A549 (cell line): ENCODE results near the gene COL4A5. TPM values are rescaled to one million over a fixed set of nuclear protein-coding genes. Genes with fewer than 3 reads are reported as not detected.

Experiments
- ATAC-seq, 2 experiments: fragments of 200-7000 bp in 1 of 2; fragments of >200 bp in 1 of 2; cut with Nextera tagmentation in 1 of 2; cut with Tn5 transposase in 1 of 2; 3 replicates each; pipeline versions ENCODE4 v1.8.0 to v1.9.1; 2018 to 2020; ENCODE audit warnings: mild to moderate bottlenecking in 1 of 2, moderate library complexity in 1 of 2
- CTCF ChIA-PET: fragments of 300-600 bp; sonication (Branson Sonifier 250); formaldehyde crosslinking; extraction: SDS; loops from one replicate; lab custom pipeline; 2021; ENCODE audit warnings: antibody characterized with exemption, inconsistent platforms; lab: Yijun Ruan, JAX
- POLR2A ChIA-PET: fragments of 350-600 bp; formaldehyde crosslinking; extraction: SDS; loops from one replicate; lab custom pipeline; 2021; ENCODE audit warnings: antibody characterized with exemption, inconsistent platforms; lab: Yijun Ruan, JAX
- DNase-seq, 2 experiments: peaks; one replicate each; pipeline versions ENCODE4 v3.0.0 to v3.0.0-alpha.2; 2011 to 2016; ENCODE audit warnings: low read depth in 1 of 2, low spot score in 1 of 2
- FAIRE-seq: peaks from 2 replicates; lab custom pipeline; 2011; peaks lifted over from hg19 to GRCh38; lab: Jason Lieb, UNC
- H3K27ac ChIP-seq, 2 experiments: fragments of >200 bp; sonication (Bioruptor Twin); formaldehyde crosslinking; 3 replicates each; pipeline ENCODE4 v1.5.1; 2016 to 2017
- H3K4me1 ChIP-seq: fragments of >200 bp; sonication (Bioruptor Twin); formaldehyde crosslinking; 3 replicates; pipeline ENCODE4 v1.6.1; 2016
- H3K4me2 ChIP-seq: fragments of >200 bp; sonication (Bioruptor Twin); formaldehyde crosslinking; 3 replicates; pipeline ENCODE4 v1.6.1; 2016
- H3K4me3 ChIP-seq: fragments of >200 bp; sonication (Bioruptor Twin); formaldehyde crosslinking; 3 replicates; pipeline ENCODE4 v1.5.1; 2016
- H3K9me3 ChIP-seq: fragments of >200 bp; sonication (Bioruptor Twin); formaldehyde crosslinking; 3 replicates; pipeline ENCODE4 v1.6.1; 2016
- ATOH8 ChIP-seq: fragments of 250-450 bp; sonication (Bioruptor Pico); IDR thresholded peaks from 2 replicates; pipeline ENCODE4 v1.5.0; 2020; ENCODE audit warnings: low read depth, mild to moderate bottlenecking, moderate library complexity
- CBX2 ChIP-seq: fragments of 200-600 bp; sonication (generic); IDR thresholded peaks from 2 replicates; pipeline ENCODE4 v1.6.1; 2016; ENCODE audit warnings: low read depth, mild to moderate bottlenecking, borderline replicate concordance
- CBX8 ChIP-seq: fragments of 200-600 bp; sonication (generic); IDR thresholded peaks from 2 replicates; pipeline ENCODE4 v1.6.1; 2016
- CEBPB ChIP-seq, 2 experiments: fragments of >200 bp in 1 of 2; sonication (Bioruptor Twin) in 1 of 2; formaldehyde crosslinking in 1 of 2; IDR thresholded peaks; 2 replicates each; pipeline ENCODE4 v1.6.1; 2012 to 2016
- EP300 ChIP-seq, 2 experiments: fragments of >200 bp; sonication (Bioruptor Twin); formaldehyde crosslinking; IDR thresholded peaks; 2 replicates in 1 of 2; 3 replicates in 1 of 2; pipeline ENCODE4 v1.6.1; 2016 to 2017
- FOSB ChIP-seq: fragments of 250-450 bp; sonication (Bioruptor Pico); IDR thresholded peaks from 2 replicates; pipeline ENCODE4 v1.5.0; 2020; ENCODE audit warnings: mild to moderate bottlenecking, moderate library complexity
- FOSL2 ChIP-seq, 2 experiments: fragments of 450-650 bp in 1 of 2; fragments of >200 bp in 1 of 2; sonication (Bioruptor Twin) in 1 of 2; formaldehyde crosslinking; IDR thresholded peaks; 2 replicates each; pipeline versions ENCODE4 v1.5.0 to v1.6.1; 2016 to 2020; ENCODE audit warnings: mild to moderate bottlenecking in 1 of 2, moderate library complexity in 1 of 2
- GATA3 ChIP-seq: IDR thresholded peaks from 2 replicates; pipeline ENCODE4 v1.6.1; 2012; ENCODE audit warnings: borderline replicate concordance
- HEYL ChIP-seq: fragments of 250-450 bp; sonication (Bioruptor Pico); IDR thresholded peaks from 2 replicates; pipeline ENCODE4 v1.8.0; 2021; ENCODE audit warnings: mild to moderate bottlenecking, moderate library complexity
- JUNB ChIP-seq: fragments of >200 bp; sonication (Bioruptor Twin); formaldehyde crosslinking; IDR thresholded peaks from 2 replicates; pipeline ENCODE4 v1.6.1; 2016
- KDM1A ChIP-seq: fragments of 200-600 bp; sonication (generic); IDR thresholded peaks from 2 replicates; pipeline ENCODE4 v1.6.1; 2016; ENCODE audit warnings: low read depth, mild to moderate bottlenecking
- MAZ ChIP-seq: fragments of 150-350 bp; IDR thresholded peaks from 2 replicates; pipeline ENCODE4 v1.6.1; 2014; ENCODE audit warnings: antibody characterized with exemption, low read depth, low read length, borderline replicate concordance
- NFE2L2 ChIP-seq: fragments of 150-350 bp; conservative IDR thresholded peaks from 2 replicates; pipeline ENCODE4 v1.6.1; 2014; ENCODE audit warnings: low read length
- NPAS2 ChIP-seq: fragments of 250-450 bp; sonication (Bioruptor Pico); IDR thresholded peaks from 2 replicates; pipeline ENCODE4 v1.8.0; 2022; ENCODE audit warnings: mild to moderate bottlenecking, moderate library complexity, borderline replicate concordance
- PHF8 ChIP-seq: fragments of 200-600 bp; sonication (generic); IDR thresholded peaks from 2 replicates; pipeline ENCODE4 v1.6.1; 2016; ENCODE audit warnings: low read depth, mild to moderate bottlenecking, antibody characterized with exemption, moderate library complexity, borderline replicate concordance
- POLR2A ChIP-seq: IDR thresholded peaks from 2 replicates; pipeline ENCODE4 v1.6.1; 2012; ENCODE audit warnings: mild to moderate bottlenecking, low read length
- RARB ChIP-seq: fragments of 250-450 bp; sonication (Bioruptor Pico); IDR thresholded peaks from 2 replicates; pipeline ENCODE4 v1.8.0; 2021; ENCODE audit warnings: mild to moderate bottlenecking, moderate library complexity
- RCOR1 ChIP-seq: fragments of 150-350 bp; IDR thresholded peaks from 2 replicates; pipeline ENCODE4 v1.6.1; 2014; ENCODE audit warnings: antibody characterized with exemption, low read length, low read depth
- RFX5 ChIP-seq: fragments of 450-650 bp; IDR thresholded peaks from 2 replicates; pipeline ENCODE4 v1.7.1; 2014; ENCODE audit warnings: antibody characterized with exemption, mild to moderate bottlenecking, moderate library complexity
- SMC3 ChIP-seq: fragments of >200 bp; sonication (Bioruptor Twin); formaldehyde crosslinking; IDR thresholded peaks from 3 replicates; pipeline ENCODE4 v1.6.1; 2018; ENCODE audit warnings: inconsistent platforms
- SREBF2 ChIP-seq: fragments of 450-650 bp; IDR thresholded peaks from 2 replicates; pipeline ENCODE4 v1.6.1; 2014; ENCODE audit warnings: mild to moderate bottlenecking, moderate library complexity
- TFCP2L1 ChIP-seq: fragments of 250-450 bp; sonication (Bioruptor Pico); IDR thresholded peaks from 2 replicates; pipeline ENCODE4 v1.5.0; 2021; ENCODE audit warnings: mild to moderate bottlenecking
- ZC3H11A ChIP-seq: fragments of 450-650 bp; IDR thresholded peaks from 2 replicates; pipeline ENCODE4 v1.6.1; 2014; ENCODE audit warnings: antibody characterized with exemption, mild to moderate bottlenecking
- ZFP36 ChIP-seq: fragments of 450-650 bp; IDR thresholded peaks from 2 replicates; pipeline ENCODE4 v1.6.1; 2014; ENCODE audit warnings: borderline replicate concordance; ENCODE audit not compliant: partially characterized antibody
- WGBS: methylation state at CpG from one replicate; pipeline ENCODE4 v1.1.6; 2017; ENCODE audit errors: missing lambda C conversion rate; 5-methylcytosine and 5-hydroxymethylcytosine counted together
- polyA plus RNA-seq, 4 experiments: library from polyadenylated mRNA; depleted of rRNA in 3 of 4; stranded (reverse); fragments of >200 nt; fragmentation: RNase III in 1 of 4; extraction: RNeasy Plus Mini Kit Qiagen cat#74134 plus additional on column Dnase treatment in 1 of 4; gene quantifications; 2 replicates in 3 of 4; 3 replicates in 1 of 4; pipeline ENCODE4 v1.2.3, GENCODE V29; 2011 to 2017

Gene COL4A5
- polyA plus RNA-seq, 2 of the 4 experiments (the other 2 are of a cell fraction) = 17.5 to 48.6 TPM

DNA sequence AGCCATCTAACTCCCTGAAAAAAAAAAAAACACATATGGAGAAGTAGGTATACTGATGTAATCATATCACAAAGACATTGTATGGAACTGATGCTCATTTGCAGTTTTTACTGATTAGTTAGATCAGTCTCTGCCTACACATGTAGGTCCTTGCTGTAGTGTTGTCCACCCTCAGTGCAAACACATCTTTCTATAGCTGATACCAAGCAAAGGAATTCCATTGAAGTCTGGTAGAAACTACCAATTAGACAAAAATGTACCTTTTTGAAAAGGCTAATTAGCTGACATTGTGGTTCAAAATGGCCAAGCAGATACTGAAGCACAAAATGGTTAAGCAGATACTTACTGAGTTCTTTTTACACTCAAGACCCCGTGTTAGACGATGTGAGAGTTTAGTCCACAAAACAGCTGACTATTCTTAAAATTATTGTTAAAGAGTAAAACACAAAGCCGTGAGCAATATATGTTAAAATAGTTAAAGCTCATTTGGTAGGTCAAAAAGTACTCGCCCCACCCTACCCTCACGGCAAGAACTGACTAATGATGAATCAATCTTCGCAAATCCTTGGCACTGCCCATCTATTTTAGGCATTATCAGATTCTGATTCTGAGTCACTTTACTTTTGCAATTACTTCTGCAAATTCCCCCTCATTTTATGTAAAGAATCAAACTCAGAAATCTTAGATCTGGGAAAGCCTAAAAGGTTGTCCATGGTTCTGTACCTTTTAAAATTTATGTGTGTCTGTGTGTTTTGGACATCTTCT lies 41.8 kb upstream of the COL4A5 start (continued):
- TF ChIP-seq NPAS2 (CRISPR knock-in tag) (no peak), POLR2A (no peak), CBX2 (no peak), RFX5 (no peak), SREBF2 (no peak), RCOR1 (no peak), CBX8 (no peak), HEYL (CRISPR knock-in tag) (no peak), SMC3 (no peak), GATA3 (peak; percentile 87; the same call in 1 of the 2 replicates), FOSB (CRISPR knock-in tag) (no peak), RARB (CRISPR knock-in tag) (no peak), JUNB (peak; percentile 89), ATOH8 (CRISPR knock-in tag) (no peak), ZFP36 (no peak), ZC3H11A (no peak), FOSL2 (IDR thresholded peaks at IDR 0.05) (peak; percentile 79), FOSL2 (CRISPR knock-in tag; IDR thresholded peaks at IDR 0.05) (peak; percentile 82), PHF8 (no peak), NFE2L2 (no peak), EP300 (IDR thresholded peaks at IDR 0.05) (peak in 1 of 2 experiments; percentile 47; a peak in 2 of 5 replicates), TFCP2L1 (CRISPR knock-in tag) (no peak), MAZ (no peak)

- Histone ChIP-seq H3K4me2 (peak overlapping the region; percentile 74), H3K4me3 (no peak overlapping the region), H3K9me3 (no peaks in the 10 kb centered on the region), H3K4me1 (peaks cover 76% of the 10 kb centered on the region), H3K27ac (peak overlapping the region; percentile 84 to 90)
- TF ChIP-seq GATA3 (peak; percentile 66; the same call in 1 of the 2 replicates), EP300 (IDR thresholded peaks at IDR 0.05) (peak in 1 of 2 experiments; percentile 24; a peak in 2 of 5 replicates), JUNB (peak; percentile 40; the same call in 1 of the 2 replicates), KDM1A (no peak), FOSL2 (IDR thresholded peaks at IDR 0.05) (peak; percentile 42), FOSL2 (CRISPR knock-in tag; IDR thresholded peaks at IDR 0.05) (peak; percentile 56), ATOH8 (CRISPR knock-in tag) (no peak), CEBPB (IDR thresholded peaks at IDR 0.05) (peak; percentile 38 to 46; a peak in 2 of 4 replicates)
- peak; percentile 21 to 55; a peak in 3 of 6 replicates for ATAC-seq
- CTCF ChIA-PET = interaction anchor here (1.1 kb wide), 1 partner anchor 20 kb away, joined by 4 read pairs; no protein-coding TSS in a partner anchor
- FAIRE-seq = peak; percentile 96
- 0% methylated on average over 1 of the region's 1 CpG for WGBS
- DNase-seq = peak in 1 of 2 experiments; percentile 44
- POLR2A ChIA-PET = interaction anchor here (1.0 kb wide), 1 partner anchor 91 kb away, joined by 3 read pairs; no protein-coding TSS in a partner anchor
Observed at GRCh38 chrX:108399418-108400165, 40.0 kb upstream of the COL4A5 start.
